Panc1 (cell line): ENCODE measurements around the gene LITAFD.

Experiments
- CTCF ChIP-seq: fragments of 450-650 bp; IDR thresholded peaks from 2 replicates; pipeline ENCODE4 v1.5.1; 2017; ENCODE audit warnings: mild to moderate bottlenecking
- POLR2AphosphoS5 ChIP-seq: IDR thresholded peaks from 2 replicates; pipeline ENCODE4 v1.6.1; 2012; ENCODE audit warnings: mild to moderate bottlenecking, low read depth, low read length, moderate library complexity
- REST ChIP-seq, 2 experiments: IDR thresholded peaks; 2 replicates each; pipeline ENCODE4 v1.6.1; 2011 to 2012; ENCODE audit warnings: low read depth in 2 of 2, control low read depth in 1 of 2, low read length in 1 of 2, mild to moderate bottlenecking in 1 of 2, moderate library complexity in 1 of 2; ENCODE audit not compliant: insufficient read depth in 1 of 2
- SIN3A ChIP-seq: IDR thresholded peaks from 2 replicates; pipeline ENCODE4 v1.6.1; 2012; ENCODE audit warnings: low read depth, mild to moderate bottlenecking, low read length, moderate library complexity, borderline replicate concordance; ENCODE audit not compliant: insufficient read depth
- TCF7L2 ChIP-seq: IDR thresholded peaks from 2 replicates; pipeline ENCODE4 v1.6.1; 2011; ENCODE audit warnings: mild to moderate bottlenecking, low read depth, low read length, inconsistent platforms

GRCh38 chr16:8866884-8867215 lies 15.3 kb upstream of the LITAFD start:
- TF ChIP-seq POLR2AphosphoS5, result no peak
- no peak for TF ChIP-seq REST (IDR thresholded peaks at IDR 0.05; ENCODE audit: insufficient read depth in 1 of 2, low read depth in 2 of 2, low read length in 1 of 2)
- no peak for TF ChIP-seq CTCF
- TF ChIP-seq SIN3A, result no peak; the same call in 1 of the 2 replicates
- TF ChIP-seq TCF7L2, result no peak
